Natural killer cell treated with Interleukin-12 subunit alpha and Interleukin-12 subunit beta and Interleukin-15 and Interleukin-18, amount 100 ng/mL, for 72 hours (primary cell): ENCODE data around the gene SLC9A9. TPM values are rescaled to one million over a fixed set of nuclear protein-coding genes. Genes with fewer than 3 reads are reported as not detected.

Experiments
- ATAC-seq, 2 donors: fragments of 150-1000 bp; cut with Tn5 transposase in 1 of 2; sonication (Bioruptor Pico), chemical (Tn5 transposase) in 1 of 2; 2 replicates each; pipeline ENCODE4 v1.10.0; 2021
- DNase-seq: peaks from one replicate; pipeline ENCODE4 v3.0.0; 2022; ENCODE audit warnings: low spot score
- H3K27ac Mint-ChIP-seq, 2 donors: 1 replicate in 1 of 2; 2 replicates in 1 of 2; pipeline ENCODE4 v1.8.0; 2022; ENCODE audit warnings: mixed read lengths in 2 of 2, mild to moderate bottlenecking in 1 of 2, moderate library complexity in 1 of 2
- H3K27me3 Mint-ChIP-seq, 2 donors: 1 replicate in 1 of 2; 2 replicates in 1 of 2; pipeline ENCODE4 v1.8.0; 2022; ENCODE audit warnings: mixed read lengths in 2 of 2
- H3K36me3 Mint-ChIP-seq: one replicate; pipeline ENCODE4 v1.8.0; 2022; ENCODE audit warnings: mixed read lengths
- H3K4me1 Mint-ChIP-seq, 2 donors: 1 replicate in 1 of 2; 2 replicates in 1 of 2; pipeline ENCODE4 v1.8.0; 2022; ENCODE audit warnings: low read depth in 2 of 2, mixed read lengths in 2 of 2, mild to moderate bottlenecking in 1 of 2
- H3K4me3 Mint-ChIP-seq: one replicate; pipeline ENCODE4 v1.8.0; 2022; ENCODE audit warnings: mixed read lengths
- H3K9me3 Mint-ChIP-seq: 2 replicates; pipeline ENCODE4 v1.8.0; 2022; ENCODE audit warnings: mixed read lengths
- total RNA-seq, 2 donors: library from RNA; stranded (reverse); gene quantifications; one replicate each; pipeline ENCODE4 v1.2.3, GENCODE V29; 2022

The SLC9A9 gene
- total RNA-seq, 2 donors from 2014 or later = 11.0 to 11.9 TPM

DNA sequence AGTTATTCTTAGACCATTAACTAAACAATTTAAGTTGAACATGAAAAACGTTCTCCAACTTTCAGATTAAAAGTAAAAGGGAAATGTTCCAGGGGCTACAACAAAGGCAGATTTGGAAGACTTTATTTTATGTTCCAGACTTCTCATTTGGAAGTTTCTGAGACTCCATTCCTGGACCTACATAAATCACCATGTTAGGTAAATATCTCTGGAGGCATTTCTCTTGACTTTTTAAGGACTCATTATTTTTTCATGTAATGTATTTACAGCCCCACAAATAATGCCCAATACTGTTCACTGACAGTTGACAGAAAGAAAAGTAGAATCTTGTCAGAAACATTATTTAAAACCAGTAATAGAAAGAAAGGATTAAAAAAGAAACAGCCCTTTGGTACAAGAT is 352.1 kb downstream of the SLC9A9 start:
- DNase-seq (no peak), ATAC-seq (no peak)
- no peaks in the 10 kb centered on the region for H3K4me1 Mint-ChIP-seq
- H3K36me3 Mint-ChIP-seq = peaks cover 4% of the 10 kb centered on the region
- H3K9me3 Mint-ChIP-seq = no peaks in the 10 kb centered on the region
- H3K4me3 Mint-ChIP-seq = no peak overlapping the region
- no peaks in the 10 kb centered on the region for H3K27me3 Mint-ChIP-seq
- H3K27ac Mint-ChIP-seq = no peak overlapping the region

DNA sequence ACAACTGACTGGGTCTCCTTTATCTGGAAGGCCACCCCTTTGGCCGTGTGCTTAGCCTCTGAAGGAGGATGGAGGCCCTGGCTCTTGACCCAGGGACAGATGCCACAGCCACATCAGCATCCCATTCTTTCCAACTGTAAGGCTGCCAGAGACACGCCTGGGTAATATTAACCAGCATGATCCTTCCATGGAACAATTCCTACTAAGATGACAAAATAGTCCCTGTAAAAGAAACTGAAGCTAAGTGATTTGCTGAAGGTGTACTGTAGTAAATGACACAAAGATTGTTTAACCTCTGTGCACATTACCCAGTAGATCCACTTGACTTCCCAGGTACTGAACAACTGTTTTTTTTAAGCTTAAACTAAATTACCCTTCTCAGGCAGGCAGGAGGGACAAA is 352.7 kb downstream of the SLC9A9 start:
- DNase-seq = no peak
- no peak overlapping the region for H3K4me3 Mint-ChIP-seq
- H3K27me3 Mint-ChIP-seq = no peaks in the 10 kb centered on the region

DNA sequence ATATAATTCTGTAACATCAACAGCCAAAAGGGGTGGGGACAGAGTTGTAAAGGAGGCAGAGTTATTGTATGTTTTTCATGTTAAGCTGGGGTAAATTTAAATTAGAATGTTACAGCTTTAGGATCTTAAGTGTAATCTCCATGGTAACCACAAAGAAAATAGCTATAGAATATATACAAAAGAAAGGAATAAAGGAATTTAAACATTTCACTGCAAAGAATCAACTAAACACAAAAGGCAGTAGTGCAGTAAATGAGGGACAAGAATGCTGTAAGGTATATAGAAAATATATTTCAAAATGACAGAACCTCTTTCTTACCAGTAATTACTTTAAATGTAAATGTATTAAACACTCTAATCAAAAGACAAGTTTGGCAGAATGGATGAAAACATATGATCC is 361.7 kb downstream of the SLC9A9 start:
- DNase-seq (no peak), ATAC-seq (no peak)
- Mint-ChIP-seq H3K4me1 (no peaks in the 10 kb centered on the region), H3K27ac (no peak overlapping the region), H3K9me3 (no peaks in the 10 kb centered on the region), H3K27me3 (no peaks in the 10 kb centered on the region), H3K4me3 (no peak overlapping the region), H3K36me3 (no peaks in the 10 kb centered on the region)

More for the DNA sequence above, 352.7 kb downstream of the SLC9A9 start:
- Mint-ChIP-seq H3K9me3 (no peaks in the 10 kb centered on the region), H3K27ac (no peak overlapping the region), H3K4me1 (no peaks in the 10 kb centered on the region), H3K36me3 (peaks cover 4% of the 10 kb centered on the region)
- ATAC-seq = no peak

DNA sequence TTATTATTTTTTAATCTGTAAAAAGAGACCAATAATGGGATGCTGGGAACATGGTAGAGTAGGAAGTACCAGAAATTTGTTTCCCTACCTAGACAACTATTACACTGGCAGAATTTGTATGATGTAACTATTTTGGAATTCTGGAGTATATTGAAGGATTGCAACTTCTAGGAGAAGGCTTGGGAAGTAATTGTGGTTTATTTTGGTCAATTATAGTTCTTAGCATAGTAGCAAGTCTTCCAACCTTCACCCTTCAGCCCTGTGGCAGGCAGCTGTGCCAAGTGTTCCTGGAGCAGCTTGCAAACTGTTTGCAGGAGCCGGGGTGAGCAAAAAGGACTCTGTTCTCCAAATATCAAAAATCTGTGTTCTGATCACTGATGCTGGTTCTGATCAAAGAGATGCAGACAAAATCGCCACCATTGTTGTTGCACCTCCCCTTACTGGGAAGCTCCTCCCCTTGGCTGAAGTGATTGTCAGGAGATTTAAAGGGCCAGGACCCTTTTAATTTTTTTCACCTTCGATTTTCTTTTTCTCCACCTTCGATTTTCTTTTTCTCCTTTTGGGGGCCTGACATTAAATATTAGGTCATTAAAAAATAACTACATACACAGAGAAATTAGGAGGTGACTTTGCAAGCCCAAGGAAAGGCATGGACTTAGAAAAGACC is 363.3 kb downstream of the SLC9A9 start:
- no peaks in the 10 kb centered on the region for H3K4me1 Mint-ChIP-seq
- DNase-seq (no peak), ATAC-seq (no peak)
- no peaks in the 10 kb centered on the region for H3K36me3 Mint-ChIP-seq
- H3K27me3 Mint-ChIP-seq = no peaks in the 10 kb centered on the region
- no peak overlapping the region for H3K27ac Mint-ChIP-seq
- H3K9me3 Mint-ChIP-seq = no peaks in the 10 kb centered on the region
- no peak overlapping the region for H3K4me3 Mint-ChIP-seq

DNA sequence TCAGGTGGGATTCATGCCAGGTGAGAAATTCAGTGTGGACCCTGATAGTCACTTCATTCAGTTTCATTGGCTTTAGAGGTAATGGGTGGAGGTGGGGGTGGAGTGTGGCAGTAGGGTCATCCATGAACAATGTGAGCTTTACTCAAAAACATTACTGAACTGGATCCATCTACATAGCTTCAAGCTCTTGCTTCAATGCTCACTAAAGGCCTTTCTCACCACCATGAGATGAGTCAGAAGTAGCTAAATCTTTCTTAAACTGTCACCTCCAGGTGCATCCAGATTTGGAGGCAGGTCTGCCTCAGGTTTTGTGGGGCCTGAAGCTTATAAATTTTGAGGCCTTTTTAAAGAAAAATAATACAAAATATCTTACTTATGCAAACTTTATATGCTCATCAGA is 365.1 kb downstream of the SLC9A9 start:
- no peaks in the 10 kb centered on the region for H3K27me3 Mint-ChIP-seq
- H3K27ac Mint-ChIP-seq = no peak overlapping the region
- no peaks in the 10 kb centered on the region for H3K9me3 Mint-ChIP-seq
- ATAC-seq (no peak), DNase-seq (no peak)
- H3K4me3 Mint-ChIP-seq = no peak overlapping the region
- no peaks in the 10 kb centered on the region for H3K36me3 Mint-ChIP-seq
- H3K4me1 Mint-ChIP-seq = no peaks in the 10 kb centered on the region

DNA sequence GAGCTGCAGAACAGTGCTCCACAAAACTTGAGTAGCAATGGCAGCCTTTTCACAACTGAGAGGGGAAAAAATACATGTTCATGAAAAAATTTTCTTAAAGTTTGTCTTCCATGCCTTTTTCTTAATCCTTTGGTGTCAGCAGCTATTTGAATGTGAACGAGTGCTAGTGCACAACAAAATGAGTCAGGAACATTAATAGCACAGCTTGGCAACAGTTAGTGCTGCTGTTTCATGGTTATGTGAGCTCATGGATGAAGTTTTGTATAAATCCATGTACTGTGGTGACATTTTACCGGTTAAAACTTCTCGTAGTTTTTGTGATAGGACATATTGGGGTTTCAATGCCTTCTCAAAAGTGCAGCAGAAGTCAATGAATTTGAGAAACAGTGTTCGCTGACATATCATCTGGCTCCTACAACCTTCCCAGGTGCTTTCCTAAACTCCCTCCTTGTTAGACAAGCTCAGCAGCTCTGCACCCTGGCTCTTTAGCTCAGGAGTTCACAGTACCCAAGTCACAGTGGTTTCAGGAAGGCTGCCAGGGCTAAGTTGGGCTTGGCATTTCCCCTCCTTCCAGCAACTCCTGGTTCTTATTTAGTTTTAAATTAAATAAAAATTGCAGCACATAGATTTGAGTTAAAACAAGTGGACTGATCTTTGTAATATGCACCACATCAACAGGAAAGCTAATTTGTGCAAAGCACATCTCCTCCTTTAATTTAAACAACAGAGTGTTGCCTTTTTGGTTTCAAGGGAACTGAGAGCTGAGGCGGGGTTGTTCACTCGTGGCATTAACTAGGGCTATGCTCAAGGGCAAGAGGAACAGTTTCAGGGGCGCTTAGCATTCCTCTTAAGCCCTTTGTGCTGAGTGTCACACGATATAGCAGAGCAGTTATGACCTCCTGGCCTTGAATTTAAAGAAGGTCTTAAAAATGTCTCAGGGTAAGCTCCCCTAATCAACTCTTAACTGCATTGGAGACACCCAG is 365.9 kb downstream of the SLC9A9 start:
- Mint-ChIP-seq H3K4me1 (no peaks in the 10 kb centered on the region), H3K27me3 (no peaks in the 10 kb centered on the region), H3K27ac (no peak overlapping the region), H3K9me3 (no peaks in the 10 kb centered on the region), H3K4me3 (no peak overlapping the region), H3K36me3 (no peaks in the 10 kb centered on the region)
- ATAC-seq (no peak), DNase-seq (no peak)

DNA sequence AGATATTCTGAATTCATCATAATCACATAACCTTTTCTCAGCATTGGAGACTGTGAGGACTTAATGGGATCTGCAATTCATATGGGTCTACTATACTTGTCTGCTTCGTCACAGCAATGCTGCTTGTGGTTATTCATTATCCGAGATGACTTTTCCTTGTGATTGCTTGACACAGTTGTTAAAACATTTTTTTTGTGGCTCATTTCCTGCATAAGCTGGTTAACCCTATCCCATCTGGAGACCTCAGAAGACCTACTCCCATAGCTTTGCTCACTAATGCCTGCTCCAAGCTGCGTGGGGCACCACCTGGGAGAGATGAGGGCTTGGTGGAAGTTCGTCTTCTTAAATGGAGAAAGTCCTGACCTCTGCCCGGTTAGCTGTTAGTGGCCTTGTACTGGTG is 367.9 kb downstream of the SLC9A9 start:
- Mint-ChIP-seq H3K27ac (no peak overlapping the region), H3K4me3 (no peak overlapping the region), H3K36me3 (no peaks in the 10 kb centered on the region), H3K4me1 (no peaks in the 10 kb centered on the region), H3K27me3 (no peaks in the 10 kb centered on the region), H3K9me3 (no peaks in the 10 kb centered on the region)
- DNase-seq (no peak), ATAC-seq (no peak)

DNA sequence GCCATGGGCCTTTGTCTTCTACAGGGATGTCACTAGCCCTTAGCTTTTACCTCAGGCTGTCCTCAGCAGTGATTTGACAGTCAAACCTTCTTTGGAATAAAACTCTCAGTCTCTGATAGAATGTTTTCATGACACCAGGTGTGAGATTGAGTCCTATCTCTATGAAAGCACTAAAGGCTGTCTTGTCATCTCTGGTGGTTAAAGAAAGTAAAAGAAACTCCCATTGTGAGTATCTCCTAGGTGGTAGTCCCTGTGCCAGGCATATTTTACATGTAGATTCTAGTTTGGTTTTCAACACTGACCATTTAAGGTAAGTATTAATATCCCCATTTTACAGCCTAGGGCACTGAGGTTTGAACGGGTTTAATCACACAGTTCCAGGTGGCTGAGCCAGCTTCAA is 368.5 kb downstream of the SLC9A9 start:
- ATAC-seq (no peak), DNase-seq (no peak)
- H3K27ac Mint-ChIP-seq = no peak overlapping the region
- no peaks in the 10 kb centered on the region for H3K9me3 Mint-ChIP-seq
- H3K36me3 Mint-ChIP-seq = no peaks in the 10 kb centered on the region
- H3K27me3 Mint-ChIP-seq = no peaks in the 10 kb centered on the region
- no peaks in the 10 kb centered on the region for H3K4me1 Mint-ChIP-seq
- H3K4me3 Mint-ChIP-seq = no peak overlapping the region

DNA sequence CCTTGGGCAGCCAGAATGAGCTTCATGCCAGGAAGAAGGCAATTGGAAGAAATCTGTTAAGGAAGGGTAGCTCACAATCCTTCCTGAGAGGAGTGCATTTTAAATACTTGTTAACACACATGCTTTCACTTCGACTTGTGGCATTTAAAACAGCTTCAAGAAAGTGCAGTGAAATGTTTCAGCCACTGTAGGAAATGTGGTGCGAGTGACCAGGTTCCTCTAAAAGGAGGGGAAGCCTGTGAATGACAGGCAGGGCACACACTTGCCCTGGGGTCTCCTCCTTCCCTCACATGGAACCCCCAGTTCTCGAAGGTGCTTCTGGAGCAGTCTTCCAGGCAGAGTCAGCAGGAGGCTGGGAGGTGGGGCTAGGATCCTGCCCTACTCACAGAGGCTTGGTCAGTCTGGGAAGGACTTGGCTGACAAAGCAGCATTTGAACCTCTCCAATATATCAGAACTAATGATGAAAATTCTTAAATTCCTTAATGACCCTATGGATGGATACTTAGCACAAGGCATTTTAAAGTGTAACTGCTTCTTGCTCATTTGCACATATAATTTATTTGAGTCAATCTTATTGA is 370.1 kb downstream of the SLC9A9 start:
- ATAC-seq (no peak), DNase-seq (no peak)
- no peak overlapping the region for H3K4me3 Mint-ChIP-seq
- no peaks in the 10 kb centered on the region for H3K36me3 Mint-ChIP-seq
- no peaks in the 10 kb centered on the region for H3K27me3 Mint-ChIP-seq
- H3K4me1 Mint-ChIP-seq = no peaks in the 10 kb centered on the region
- H3K27ac Mint-ChIP-seq = no peak overlapping the region
- H3K9me3 Mint-ChIP-seq = no peaks in the 10 kb centered on the region

DNA sequence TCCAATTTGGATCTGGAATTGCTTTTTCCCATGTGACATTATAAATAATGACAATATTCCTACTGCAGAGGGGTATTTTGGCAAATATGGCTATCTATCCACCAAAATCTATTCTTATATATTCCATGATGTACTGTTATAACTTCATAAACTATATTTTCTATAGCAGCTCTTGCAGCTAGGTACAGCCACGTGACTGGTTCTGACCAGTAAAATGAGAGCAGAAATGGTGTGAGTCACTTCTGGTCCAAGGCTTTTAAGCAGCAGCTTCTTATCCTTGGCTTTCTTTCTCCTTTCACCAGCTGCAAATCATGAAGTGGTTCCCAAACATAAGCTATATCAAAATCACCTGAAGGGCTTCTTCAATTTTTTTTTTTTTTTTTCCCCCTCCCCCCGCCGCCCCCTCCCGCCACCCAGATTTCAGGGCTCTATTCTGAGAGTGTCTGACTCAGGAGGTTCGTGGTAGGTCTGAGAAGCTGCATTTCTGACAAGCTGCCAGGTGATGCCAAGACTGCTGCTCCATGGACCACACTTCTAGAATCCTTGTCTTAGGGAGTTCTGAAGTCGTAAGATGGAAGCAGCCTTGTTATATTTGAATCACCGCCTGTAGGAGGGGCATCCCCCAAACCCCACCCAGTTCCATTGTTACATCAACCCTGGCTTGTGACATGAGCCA is 371.2 kb downstream of the SLC9A9 start:
- Mint-ChIP-seq H3K4me1 (no peaks in the 10 kb centered on the region), H3K9me3 (no peaks in the 10 kb centered on the region), H3K4me3 (no peak overlapping the region), H3K36me3 (no peaks in the 10 kb centered on the region), H3K27me3 (no peaks in the 10 kb centered on the region), H3K27ac (no peak overlapping the region)
- DNase-seq (no peak), ATAC-seq (no peak)

DNA sequence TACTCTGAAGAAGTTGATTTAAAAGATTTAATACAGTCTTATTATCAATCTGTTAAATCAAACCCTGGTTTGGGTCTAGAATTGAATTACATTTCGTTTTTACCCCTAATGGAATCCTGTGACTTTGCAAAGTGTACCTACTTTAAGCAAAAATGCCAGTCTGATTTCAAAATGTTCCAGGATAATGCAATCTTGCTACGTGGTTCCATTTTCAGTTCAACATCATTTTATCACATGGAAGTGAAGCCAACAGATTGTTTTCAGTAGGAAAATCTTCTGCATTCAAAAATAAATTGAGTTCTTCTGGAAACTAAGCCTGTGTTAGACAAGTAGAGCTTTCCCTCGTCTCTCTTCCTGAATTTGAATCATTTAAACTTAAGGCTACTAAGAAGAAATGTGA is 372.3 kb downstream of the SLC9A9 start:
- H3K27me3 Mint-ChIP-seq = no peaks in the 10 kb centered on the region
- H3K27ac Mint-ChIP-seq = no peak overlapping the region
- DNase-seq (no peak), ATAC-seq (no peak)
- no peaks in the 10 kb centered on the region for H3K36me3 Mint-ChIP-seq
- H3K4me1 Mint-ChIP-seq = no peaks in the 10 kb centered on the region
- no peak overlapping the region for H3K4me3 Mint-ChIP-seq
- H3K9me3 Mint-ChIP-seq = no peaks in the 10 kb centered on the region

DNA sequence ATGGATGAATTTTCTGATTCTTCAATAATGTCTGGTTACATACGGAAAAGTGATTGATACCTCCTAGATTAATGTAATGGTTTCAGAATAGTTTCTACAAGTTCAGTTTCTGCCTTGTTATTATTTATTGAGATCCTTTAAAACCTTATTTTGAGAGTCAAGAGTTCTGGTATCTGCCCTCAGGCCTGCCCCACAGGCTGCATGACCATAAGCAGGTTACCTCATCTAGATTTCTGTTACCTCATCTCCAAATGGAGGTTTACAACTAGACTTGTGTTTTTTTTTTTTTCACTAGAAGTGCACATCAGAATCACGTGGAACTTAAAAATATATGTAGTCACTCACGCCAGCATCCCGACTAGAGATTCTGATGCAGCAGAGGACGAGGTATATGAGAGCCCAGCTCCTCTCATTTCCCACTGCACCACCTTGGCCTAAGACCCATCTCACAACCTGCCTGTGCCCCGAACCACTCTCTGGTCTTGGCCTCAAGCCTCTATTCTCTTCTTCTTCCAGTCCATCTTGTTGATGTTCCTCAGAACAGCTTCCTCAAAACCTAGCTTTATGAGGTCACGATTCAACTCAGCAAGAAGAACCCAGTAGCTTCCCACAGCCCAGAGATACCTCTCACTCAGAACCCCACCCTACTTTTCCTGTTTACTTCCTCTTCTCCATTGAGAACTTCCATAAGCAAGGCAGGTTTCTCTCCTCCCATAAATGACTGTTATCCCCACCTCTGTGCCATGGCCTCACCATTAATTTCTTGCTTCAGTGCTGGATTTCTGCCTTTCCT is 375.3 kb downstream of the SLC9A9 start:
- no peaks in the 10 kb centered on the region for H3K4me1 Mint-ChIP-seq
- H3K27me3 Mint-ChIP-seq = no peaks in the 10 kb centered on the region
- H3K9me3 Mint-ChIP-seq = no peaks in the 10 kb centered on the region
- no peak for ATAC-seq
- no peak for DNase-seq
- no peak overlapping the region for H3K27ac Mint-ChIP-seq
- no peak overlapping the region for H3K4me3 Mint-ChIP-seq
- H3K36me3 Mint-ChIP-seq = no peaks in the 10 kb centered on the region

DNA sequence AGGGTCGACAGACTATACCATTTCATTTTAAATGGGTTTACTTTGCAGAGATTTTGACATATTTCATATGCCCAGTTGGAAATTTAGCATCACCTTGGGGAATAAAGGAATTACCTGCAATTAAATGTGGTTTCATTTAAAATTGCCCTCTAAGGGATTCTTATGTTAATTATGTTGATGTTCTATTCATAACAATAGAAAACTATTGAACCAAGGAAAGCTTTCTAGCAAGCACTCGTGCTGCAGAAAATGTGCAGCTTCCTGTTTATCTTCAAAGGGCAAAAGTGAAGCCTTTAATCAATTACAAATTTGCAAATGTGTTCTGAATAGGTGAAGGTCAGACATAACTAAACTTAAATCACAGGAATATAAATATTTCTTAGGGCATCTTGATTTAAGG is 376.6 kb downstream of the SLC9A9 start:
- H3K4me3 Mint-ChIP-seq = no peak overlapping the region
- no peaks in the 10 kb centered on the region for H3K27me3 Mint-ChIP-seq
- no peaks in the 10 kb centered on the region for H3K36me3 Mint-ChIP-seq
- ATAC-seq = no peak
- H3K9me3 Mint-ChIP-seq = no peaks in the 10 kb centered on the region
- H3K27ac Mint-ChIP-seq = no peak overlapping the region
- no peak for DNase-seq
- no peaks in the 10 kb centered on the region for H3K4me1 Mint-ChIP-seq
